Mucosa of stomach (tissue), 1 donor: Measurements from ENCODE around the gene TATDN2.

Experiments
- H3K27me3 ChIP-seq: one replicate; pipeline ENCODE4 v1.7.0; 2013; ENCODE audit warnings: mild to moderate bottlenecking, low read length; ENCODE audit not compliant: control insufficient read depth, insufficient read depth
- H3K36me3 ChIP-seq: one replicate; pipeline ENCODE4 v1.7.0; 2013; ENCODE audit warnings: low read length; ENCODE audit not compliant: control insufficient read depth, insufficient read depth
- H3K4me1 ChIP-seq: one replicate; pipeline ENCODE4 v1.7.0; 2013; ENCODE audit warnings: mild to moderate bottlenecking, low read length; ENCODE audit not compliant: control insufficient read depth, insufficient read depth
- H3K4me3 ChIP-seq: one replicate; pipeline ENCODE4 v1.7.0; 2013; ENCODE audit warnings: low read length
- H3K9ac ChIP-seq: one replicate; pipeline ENCODE4 v1.7.0; 2013; ENCODE audit warnings: mild to moderate bottlenecking, low read length, moderate library complexity
- H3K9me3 ChIP-seq: one replicate; pipeline ENCODE4 v1.7.0; 2013; ENCODE audit warnings: mild to moderate bottlenecking, low read length, moderate library complexity; ENCODE audit not compliant: control insufficient read depth
- donor health status: Pancreatic carcinoma.

TATDN2 gene

DNA sequence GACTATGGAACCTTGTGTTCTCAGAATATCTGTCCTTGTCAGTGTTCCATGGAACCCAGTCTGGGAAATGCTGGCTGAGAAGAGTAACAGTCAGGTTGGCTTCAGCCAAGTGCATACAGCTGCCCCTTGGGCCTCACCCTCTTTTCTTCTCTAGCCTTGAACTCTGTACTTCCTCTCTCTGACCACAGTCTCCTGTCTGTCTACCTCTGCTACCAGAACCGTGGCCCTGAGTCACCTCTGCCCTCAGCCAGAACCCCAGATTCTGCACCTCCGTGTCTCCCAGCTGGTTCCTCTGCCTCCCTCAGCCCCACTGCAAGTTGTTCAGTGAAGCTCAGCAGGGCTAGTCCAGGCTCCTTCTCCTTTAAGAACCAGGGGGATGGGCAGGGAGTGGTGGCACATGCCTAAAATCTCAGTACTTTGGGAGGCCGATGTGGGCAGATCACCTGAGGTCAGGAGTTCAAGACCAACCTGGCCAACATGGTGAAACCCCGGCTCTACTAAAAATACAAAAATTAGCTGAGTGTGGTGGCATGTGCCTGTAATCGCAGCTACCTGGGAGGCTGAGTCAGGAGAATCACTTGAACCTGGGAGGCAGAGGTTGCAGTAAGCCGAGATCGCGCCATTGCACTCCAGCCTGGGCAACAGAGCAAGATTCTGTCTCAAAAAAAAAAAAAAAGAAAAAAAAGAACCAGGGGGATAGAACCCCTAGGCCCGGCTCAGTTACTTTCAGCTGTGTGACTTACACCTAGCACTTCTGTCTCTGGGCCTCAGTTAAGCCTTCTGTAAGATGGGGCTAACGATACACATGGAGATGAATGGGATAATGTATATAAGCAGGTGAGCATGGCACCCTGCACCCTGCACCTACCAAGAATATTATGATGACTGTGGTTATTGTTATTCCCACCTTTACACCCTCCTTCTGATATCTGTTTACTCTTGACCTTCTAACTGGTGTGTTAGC, 24.3 kb upstream of the TATDN2 start:
- H3K4me1 ChIP-seq, result peaks cover 18% of the 10 kb centered on the region
- no peak overlapping the region for H3K9ac ChIP-seq
- H3K27me3 ChIP-seq, result no peaks in the 10 kb centered on the region
- no peaks in the 10 kb centered on the region for H3K9me3 ChIP-seq
- no peak overlapping the region for H3K4me3 ChIP-seq
- no peaks in the 10 kb centered on the region for H3K36me3 ChIP-seq

GRCh38 chr3:10224794-10225665, 23.2 kb upstream of the TATDN2 start:
- Histone ChIP-seq H3K36me3 (no peaks in the 10 kb centered on the region), H3K27me3 (no peaks in the 10 kb centered on the region), H3K4me3 (no peak overlapping the region), H3K9ac (no peak overlapping the region), H3K9me3 (no peaks in the 10 kb centered on the region), H3K4me1 (peaks cover 17% of the 10 kb centered on the region)

GRCh38 chr3:10226293-10226692, 22.0 kb upstream of the TATDN2 start:
- H3K4me1 ChIP-seq, result peaks cover 7% of the 10 kb centered on the region
- no peaks in the 10 kb centered on the region for H3K27me3 ChIP-seq
- H3K36me3 ChIP-seq, result no peaks in the 10 kb centered on the region
- H3K4me3 ChIP-seq, result no peak overlapping the region
- H3K9ac ChIP-seq, result no peak overlapping the region
- no peaks in the 10 kb centered on the region for H3K9me3 ChIP-seq

DNA sequence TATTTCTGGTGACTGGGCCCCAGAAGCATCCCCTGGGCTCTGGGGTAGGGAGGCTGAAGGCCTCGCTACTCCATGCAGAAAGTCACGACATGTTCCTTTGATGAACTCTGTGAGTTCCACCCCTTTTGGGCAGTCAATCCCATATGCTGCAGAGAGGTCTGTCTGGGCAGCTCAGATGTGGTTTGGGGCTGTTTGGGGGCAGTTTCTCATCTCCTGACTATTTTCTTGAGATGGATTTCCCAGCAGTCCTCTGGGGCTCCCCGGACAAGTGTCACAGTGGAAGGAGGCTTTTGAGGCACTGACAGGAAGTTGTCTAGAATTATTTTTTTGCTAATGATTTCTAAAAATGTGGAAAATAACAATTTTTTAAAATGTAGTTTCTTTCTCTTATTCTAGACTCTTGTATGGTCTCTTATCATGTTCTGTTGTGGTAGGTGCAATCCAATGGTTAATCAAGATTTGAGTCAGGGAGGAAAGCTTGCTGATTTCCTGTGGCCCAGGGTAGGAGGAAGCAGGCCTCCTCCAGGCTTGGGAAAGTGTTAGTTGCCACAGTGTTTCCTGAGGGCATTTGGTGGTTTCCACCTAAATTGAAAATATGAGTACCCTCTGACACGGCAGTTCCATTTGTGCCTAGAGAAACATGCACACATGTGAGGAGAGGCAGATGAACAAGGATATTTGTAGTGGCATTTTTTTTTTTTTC, 19.9 kb upstream of the TATDN2 start:
- Histone ChIP-seq H3K9ac (no peak overlapping the region), H3K9me3 (no peaks in the 10 kb centered on the region), H3K4me1 (peaks cover 7% of the 10 kb centered on the region), H3K36me3 (no peaks in the 10 kb centered on the region), H3K27me3 (no peaks in the 10 kb centered on the region), H3K4me3 (no peak overlapping the region)

GRCh38 chr3:10229576-10229975, 18.7 kb upstream of the TATDN2 start:
- Histone ChIP-seq H3K9me3 (no peaks in the 10 kb centered on the region), H3K4me1 (peaks cover 7% of the 10 kb centered on the region), H3K9ac (no peak overlapping the region), H3K27me3 (no peaks in the 10 kb centered on the region), H3K4me3 (no peak overlapping the region), H3K36me3 (no peaks in the 10 kb centered on the region)

DNA sequence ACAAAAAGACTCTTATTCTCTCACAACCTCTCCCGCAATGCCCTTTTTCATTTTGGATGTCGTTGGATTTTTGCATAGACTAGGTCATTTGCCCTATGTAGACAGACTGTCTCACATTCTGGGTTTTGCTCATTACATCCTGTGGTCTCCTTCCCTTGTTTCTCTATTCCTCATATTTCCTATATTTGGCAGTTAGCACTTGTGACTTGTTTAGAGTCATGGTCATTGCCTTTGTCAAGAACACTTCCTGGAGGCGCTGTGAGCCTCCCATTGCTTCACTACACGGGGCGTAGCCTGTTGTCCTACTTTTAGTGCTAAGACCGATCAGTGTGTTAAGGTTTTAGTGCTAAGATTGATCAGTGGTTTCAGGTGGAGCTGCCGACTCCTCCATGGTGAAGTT, 16.1 kb upstream of the TATDN2 start:
- Histone ChIP-seq H3K9ac (no peak overlapping the region), H3K4me3 (no peak overlapping the region), H3K4me1 (no peaks in the 10 kb centered on the region), H3K9me3 (no peaks in the 10 kb centered on the region), H3K27me3 (no peaks in the 10 kb centered on the region), H3K36me3 (no peaks in the 10 kb centered on the region)

GRCh38 chr3:10233988-10234387, 14.3 kb upstream of the TATDN2 start:
- Histone ChIP-seq H3K9ac (no peak overlapping the region), H3K36me3 (no peaks in the 10 kb centered on the region), H3K27me3 (no peaks in the 10 kb centered on the region), H3K4me1 (no peaks in the 10 kb centered on the region), H3K4me3 (no peak overlapping the region), H3K9me3 (no peaks in the 10 kb centered on the region)

- no peaks in the 10 kb centered on the region for H3K36me3 ChIP-seq
- H3K4me3 ChIP-seq, result no peak overlapping the region
- no peaks in the 10 kb centered on the region for H3K4me1 ChIP-seq
- no peaks in the 10 kb centered on the region for H3K9me3 ChIP-seq
- H3K27me3 ChIP-seq, result no peaks in the 10 kb centered on the region
- H3K9ac ChIP-seq, result no peak overlapping the region
Observed at GRCh38 chr3:10234526-10235230, 13.6 kb upstream of the TATDN2 start.

DNA sequence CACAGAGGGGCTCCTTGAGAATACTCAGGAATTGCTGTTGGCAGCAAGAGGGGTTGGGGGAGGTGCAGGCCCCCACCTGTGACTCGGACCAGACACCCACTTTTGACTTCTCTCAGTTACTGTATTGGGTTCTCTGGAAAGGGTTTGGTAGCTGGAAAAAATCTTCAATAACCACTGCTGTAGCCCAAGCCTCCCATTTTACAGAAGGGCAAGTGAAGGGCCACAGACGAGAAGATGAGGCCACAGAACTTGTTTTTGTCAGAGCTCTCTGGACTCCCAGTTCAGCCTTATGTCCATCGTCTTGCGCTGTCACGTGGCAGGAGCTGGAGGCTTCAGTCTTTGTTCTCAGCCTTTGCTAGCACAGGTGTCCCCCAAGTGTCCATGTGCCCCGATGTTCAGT, 12.7 kb upstream of the TATDN2 start:
- Histone ChIP-seq H3K4me3 (no peak overlapping the region), H3K27me3 (no peaks in the 10 kb centered on the region), H3K9ac (no peak overlapping the region), H3K4me1 (no peaks in the 10 kb centered on the region), H3K36me3 (no peaks in the 10 kb centered on the region), H3K9me3 (no peaks in the 10 kb centered on the region)

- H3K9me3 ChIP-seq, result no peaks in the 10 kb centered on the region
- H3K36me3 ChIP-seq, result no peaks in the 10 kb centered on the region
- H3K4me3 ChIP-seq, result no peak overlapping the region
- H3K9ac ChIP-seq, result no peak overlapping the region
- H3K4me1 ChIP-seq, result no peaks in the 10 kb centered on the region
- H3K27me3 ChIP-seq, result no peaks in the 10 kb centered on the region
Observed at GRCh38 chr3:10238345-10239183, 9.7 kb upstream of the TATDN2 start.

GRCh38 chr3:10240799-10241198, 7.5 kb upstream of the TATDN2 start:
- no peaks in the 10 kb centered on the region for H3K4me1 ChIP-seq
- no peak overlapping the region for H3K4me3 ChIP-seq
- H3K36me3 ChIP-seq, result no peaks in the 10 kb centered on the region
- H3K27me3 ChIP-seq, result no peaks in the 10 kb centered on the region
- H3K9ac ChIP-seq, result no peak overlapping the region
- no peaks in the 10 kb centered on the region for H3K9me3 ChIP-seq
